ENCODE data around the gene TRAPPC10.
A peak's percentile ranks its signal among the peaks of the same experiment; 100 is the strongest.

The TRAPPC10 gene

DNA sequence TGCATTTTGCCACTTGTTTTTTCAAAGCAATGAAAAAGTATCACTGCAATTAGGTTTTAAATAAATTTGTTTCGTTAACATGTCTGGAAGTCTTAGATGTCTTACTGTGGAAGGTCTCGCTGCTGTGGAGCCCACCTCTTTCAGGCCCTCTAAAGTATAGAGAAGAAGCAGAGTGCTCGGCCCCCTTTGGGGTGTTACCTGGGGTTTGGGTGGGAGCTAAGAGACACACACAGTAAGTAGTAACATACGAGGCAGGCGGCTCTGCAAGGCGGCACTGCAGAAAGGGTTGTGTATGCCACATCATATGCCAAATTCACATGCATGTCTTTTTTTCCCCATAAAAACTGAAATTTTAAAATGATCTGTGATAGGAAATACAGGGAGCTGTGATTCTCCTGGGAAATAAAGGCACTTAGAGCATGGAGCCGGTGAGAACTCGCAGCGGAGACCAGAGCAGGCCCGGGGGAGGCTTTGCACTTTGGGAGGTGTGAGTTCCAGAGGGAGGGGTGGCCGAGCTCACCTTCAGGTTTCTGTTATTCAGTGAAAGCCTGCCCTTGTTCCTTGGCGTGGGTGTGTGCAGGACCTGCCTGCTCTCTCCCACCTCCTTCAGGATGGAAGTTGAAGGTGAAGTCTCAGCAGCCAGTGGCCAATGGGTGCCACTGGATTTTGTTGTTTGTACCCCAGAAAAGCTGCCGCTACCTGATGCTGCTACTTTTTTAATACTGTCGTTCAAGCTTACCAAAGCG is 59.4 kb downstream of the TRAPPC10 start:
- no peak for DNase-seq

DNA sequence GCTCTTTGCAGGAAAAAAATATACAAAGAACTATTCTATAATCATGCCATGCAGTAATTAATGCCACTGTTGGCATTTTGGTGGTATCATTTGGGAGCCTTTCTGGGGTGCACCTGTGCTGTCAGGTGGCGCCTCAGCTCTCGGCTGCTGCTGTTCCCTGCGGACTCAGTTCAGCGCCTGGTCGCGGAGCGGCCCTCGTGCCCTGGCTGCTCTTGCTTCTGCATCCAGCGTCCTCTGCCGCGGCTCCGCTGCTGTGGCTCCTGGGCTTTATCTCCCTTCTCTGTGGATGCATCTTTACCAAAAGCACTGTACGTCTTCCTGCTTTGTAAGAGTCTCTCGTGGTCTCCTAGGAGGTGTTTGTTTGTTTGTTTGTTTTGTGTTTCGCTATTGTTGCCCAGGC is 60.0 kb downstream of the TRAPPC10 start:
- no peak for DNase-seq

DNA sequence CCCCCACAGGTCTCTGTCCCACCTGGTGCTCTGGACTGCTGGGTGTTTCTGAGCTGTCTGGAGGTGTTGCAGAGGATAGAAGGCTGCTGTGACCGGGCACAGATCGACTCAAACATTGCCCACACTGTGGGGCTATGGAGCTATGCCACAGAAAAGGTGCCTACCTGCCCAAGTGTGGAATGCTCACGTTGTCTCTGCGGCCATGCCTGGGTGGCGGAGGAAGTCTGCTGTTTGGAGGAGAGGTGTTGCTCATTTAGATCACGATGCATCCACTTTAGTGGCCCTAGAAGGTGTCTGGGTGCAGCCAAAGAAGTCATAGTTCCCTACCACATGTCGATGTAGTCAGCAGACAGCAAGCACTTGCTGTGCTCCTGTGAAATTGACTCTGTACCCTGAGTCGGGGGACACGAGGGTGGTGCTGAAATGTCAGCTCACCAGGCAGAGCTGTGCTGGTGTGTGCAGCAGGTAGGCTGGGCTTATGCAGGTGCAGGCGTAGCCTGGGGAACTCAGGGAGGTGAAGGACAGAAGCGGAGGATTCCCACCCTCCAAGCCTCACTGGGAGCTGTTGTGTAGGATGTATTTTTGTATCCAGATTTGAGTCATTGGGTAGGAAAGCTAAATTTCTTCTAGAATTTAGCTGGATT is 62.3 kb downstream of the TRAPPC10 start:
- no peak for DNase-seq

DNA sequence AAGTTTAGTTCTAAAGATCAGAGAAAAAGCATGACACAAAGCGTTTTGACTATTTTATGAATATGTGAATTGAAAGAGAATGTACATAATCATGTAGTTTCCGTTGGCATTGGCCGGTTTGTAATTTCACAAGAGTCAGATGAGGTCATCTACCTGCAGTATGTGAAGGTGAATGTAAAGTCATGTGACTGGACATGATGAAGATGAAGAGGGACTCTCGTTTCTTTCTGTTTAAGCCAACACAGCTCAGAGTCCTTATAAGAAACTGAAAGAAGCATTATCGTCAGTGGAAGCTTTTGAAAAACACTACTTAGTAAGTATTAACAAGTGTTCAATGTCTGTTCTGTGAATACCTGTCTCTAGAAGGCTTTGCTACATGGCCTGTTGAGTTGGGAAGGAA is 64.2 kb downstream of the TRAPPC10 start:
- no peak for DNase-seq

DNA sequence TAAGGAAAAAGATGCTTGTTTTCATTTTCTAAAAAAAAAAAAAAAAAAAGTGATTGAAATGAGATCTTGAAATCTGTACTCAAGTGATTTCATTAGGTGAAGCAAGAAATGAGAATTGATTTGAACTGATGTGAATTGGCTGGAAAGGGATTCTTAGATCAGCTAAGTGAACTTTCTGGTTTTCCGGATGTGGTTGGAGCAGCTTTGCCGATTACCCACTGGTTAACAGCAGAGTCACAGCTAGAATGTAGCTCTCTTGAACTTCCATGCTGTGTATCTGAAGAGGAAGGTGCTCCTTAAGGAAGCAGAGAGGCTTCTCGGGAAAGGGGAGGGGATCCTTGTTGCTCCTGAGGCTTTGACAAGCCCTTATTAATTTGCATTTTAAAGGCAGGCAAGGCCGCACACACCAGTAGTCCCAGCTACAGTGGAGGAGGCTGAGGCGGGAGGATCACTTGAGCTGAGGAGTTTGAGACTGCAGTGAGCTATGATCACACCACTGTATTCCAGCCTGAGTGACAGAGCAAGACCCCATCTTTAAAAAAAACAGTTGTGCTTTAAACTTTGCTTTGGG is 66.4 kb downstream of the TRAPPC10 start:
- no peak for DNase-seq

DNA sequence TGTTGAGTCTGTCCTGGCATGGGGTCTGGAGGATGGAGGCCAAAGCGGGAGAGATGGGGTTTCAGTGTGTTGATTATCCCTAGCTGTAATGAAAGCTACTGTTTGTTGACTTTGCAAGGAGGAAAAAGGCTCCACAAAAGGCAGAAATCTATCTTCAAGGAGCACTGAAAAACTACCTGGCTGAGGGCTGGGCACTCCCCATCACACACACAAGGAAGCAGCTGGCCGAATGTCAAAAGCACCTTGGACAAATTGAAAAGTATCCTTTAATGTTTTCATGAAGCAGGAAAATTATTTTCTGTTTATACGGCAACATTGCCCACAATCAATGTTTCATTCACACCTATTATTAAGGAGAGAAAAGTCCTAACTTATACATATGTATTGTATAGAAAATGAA is 67.3 kb downstream of the TRAPPC10 start:
- no peak for DNase-seq

DNA sequence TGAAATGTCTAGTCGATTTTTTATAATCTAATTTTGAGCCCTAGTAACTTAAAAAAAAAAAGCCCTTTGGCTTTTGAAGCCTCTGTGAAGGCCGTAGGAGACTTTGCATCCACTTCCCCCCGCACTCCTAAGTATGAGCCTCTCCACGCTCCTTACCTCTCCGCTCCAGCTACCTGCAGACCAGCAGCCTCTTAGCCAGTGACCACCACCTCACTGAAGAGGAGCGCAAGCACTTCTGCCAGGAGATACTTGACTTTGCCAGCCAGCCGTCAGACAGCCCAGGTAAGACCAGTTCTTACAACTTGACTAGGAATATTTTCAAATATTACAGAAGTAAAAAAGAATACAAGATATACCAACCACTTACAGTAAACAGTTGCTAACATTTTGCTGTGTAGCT is 67.7 kb downstream of the TRAPPC10 start:
- DNase-seq, result no peak

DNA sequence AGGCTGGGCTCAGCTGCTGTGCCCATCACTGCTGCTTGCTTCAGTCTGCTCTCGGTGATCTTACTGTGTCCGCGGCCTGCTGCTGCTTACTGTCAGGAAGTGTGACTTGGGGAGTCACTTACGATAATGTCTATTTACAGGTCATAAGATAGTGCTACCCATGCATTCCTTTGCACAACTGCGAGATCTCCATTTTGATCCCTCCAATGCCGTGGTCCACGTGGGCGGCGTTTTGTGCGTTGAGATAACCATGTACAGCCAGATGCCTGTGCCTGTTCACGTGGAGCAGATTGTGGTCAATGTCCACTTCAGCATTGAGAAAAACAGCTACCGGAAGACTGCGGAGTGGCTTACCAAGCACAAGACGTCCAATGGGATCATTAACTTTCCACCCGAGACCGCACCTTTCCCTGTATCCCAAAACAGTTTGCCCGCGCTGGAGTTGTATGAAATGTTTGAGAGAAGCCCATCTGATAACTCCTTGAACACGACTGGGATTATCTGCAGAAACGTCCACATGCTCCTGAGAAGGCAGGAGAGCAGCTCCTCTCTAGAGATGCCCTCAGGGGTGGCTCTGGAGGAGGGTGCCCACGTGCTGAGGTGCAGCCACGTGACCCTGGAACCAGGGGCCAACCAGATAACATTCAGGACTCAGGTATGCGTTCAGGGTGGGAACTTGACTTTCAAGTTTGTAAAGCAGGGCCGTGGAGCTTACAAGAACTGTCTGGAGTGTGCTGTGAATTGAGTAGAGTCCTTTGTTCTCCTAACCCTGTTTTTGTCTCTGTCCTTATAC is 70.7 kb downstream of the TRAPPC10 start:
- peak; percentile 39 for DNase-seq

DNA sequence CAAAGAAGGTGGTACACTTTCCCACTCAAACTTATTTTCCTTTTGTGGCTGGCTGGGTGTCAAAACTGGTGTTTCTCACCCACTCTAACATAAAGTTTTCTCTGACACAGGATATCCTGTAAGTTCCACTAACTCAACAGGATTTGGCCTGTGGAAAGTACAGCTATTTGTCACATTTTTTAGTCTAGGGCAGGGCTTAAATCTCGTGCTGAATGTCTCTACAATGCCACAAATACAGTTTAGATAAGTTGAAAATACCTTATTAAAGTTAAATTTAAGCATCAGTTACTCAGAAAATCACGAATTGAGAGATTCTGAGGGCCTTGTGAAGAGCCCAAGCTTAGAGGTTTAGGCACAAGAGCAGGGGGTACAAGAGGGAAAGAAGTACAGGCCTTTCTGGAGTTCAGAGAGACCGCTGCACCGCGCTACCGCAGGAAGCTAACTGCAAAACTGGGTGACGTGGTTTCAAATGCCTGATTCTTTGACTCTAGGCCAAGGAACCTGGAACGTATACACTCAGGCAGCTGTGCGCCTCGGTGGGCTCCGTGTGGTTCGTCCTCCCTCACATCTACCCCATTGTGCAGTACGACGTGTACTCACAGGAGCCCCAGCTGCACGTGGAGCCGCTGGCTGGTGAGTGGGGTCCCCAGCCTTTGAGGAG is 71.7 kb downstream of the TRAPPC10 start:
- peak; percentile 77 for DNase-seq

DNA sequence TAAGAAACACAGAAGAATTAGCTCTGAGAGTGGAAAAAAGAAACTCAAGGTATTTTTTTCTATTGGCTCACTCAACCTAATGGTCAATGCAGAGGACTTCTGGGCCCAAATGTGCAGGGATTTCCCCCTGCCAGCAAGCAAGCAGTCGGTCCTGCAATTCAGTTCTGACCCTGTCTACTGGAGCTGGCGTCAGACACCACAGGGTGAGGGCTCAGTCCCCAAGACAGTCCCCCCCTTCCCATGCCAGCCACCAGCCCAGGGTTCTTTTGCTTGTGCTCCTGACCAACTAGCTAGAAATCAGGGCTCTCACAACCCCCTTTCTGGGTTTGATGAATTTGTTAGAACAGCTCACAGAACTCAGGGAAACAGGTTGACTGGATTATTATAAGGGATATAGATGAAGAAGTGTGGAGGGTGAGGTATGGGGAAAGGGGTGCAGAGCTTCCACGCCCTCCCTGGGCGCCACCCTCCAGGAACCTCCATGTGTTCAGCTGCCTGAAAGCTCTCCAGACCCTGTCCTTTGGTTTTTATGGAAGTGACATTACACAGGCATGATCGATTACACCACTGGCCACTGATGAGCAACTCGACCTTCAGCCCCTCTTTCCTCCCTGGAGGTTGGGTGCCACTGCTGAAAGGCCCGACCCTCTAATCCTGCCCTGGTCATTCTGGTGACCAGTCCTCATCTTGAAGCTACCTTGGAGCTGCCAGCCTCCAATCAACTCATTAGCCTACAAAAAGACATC is 72.6 kb downstream of the TRAPPC10 start:
- no peak for DNase-seq

DNA sequence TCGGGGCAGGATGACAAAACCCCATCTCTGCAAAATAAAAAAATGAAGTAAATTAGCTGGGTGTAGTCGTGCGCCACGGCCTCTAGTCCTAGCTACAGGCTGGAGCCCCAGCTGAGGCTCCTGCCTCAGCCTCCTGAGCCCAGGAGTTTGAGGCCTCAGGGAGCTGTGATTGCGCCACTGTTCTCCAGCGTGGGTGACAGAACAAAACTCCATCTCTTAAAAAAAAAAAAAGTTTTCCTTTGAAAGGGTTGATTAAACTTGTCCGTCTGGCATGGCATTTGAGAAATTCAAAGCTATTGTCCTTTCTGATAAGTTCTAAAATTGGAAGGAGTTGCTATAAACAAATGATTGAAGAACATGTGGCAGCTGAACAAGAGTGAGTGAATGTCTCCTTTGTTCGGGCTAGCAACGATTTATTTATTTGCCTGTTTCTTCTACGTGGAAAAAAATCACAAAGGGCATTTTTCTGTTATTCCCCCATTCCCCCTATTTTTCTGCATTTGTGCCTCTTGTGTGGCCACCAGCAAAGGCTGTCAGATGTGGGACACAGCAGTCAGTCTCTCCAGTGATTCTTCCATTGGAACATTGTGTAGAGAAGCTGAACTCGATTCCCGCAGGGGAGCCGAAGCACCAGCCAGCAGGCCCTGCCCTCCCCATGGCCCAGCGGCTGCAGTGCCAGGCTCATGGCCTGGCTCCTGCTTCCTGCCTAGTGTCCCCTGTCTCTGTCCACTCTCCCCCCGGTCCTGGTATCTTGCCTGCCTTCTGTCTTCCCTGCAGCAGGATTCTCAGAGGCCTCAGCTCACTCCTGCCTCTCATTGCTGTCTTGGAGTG is 73.6 kb downstream of the TRAPPC10 start:
- DNase-seq, result peak; percentile 31

DNA sequence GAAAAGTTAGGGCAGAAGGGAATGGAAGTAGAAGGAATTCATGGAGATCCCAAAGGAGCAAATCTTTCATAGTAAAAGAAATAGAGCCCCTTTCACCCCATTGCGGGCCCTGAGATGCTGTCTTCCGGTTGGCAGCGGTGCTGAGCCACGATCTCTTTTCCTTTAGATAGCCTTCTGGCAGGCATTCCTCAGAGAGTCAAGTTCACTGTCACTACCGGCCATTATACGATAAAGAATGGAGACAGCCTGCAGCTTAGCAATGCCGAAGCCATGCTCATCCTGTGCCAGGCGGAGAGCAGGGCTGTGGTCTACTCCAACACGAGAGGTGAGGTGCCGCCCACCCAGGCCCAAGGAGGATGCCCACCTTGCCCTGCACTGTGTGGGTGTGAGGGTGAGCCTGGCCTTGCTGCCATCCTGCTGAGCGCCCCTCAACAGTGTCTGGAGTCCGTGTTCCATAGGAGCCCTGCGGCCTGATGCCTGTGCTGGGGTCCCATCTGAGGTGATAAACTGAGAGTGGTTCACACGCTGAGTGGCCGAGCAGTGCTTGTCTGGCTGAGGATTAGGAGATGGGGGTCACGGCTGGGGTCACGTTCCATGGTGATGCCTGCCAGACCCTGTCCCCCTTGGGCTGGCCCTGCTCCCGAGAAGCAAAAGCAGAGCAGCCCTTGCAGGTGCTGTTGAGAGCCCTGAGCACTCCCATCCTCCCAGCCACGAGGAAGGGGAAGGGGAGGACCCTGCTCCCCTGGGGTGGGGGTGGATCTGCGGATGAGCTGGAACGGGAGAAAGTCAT is 74.7 kb downstream of the TRAPPC10 start:
- DNase-seq, result no peak

DNA sequence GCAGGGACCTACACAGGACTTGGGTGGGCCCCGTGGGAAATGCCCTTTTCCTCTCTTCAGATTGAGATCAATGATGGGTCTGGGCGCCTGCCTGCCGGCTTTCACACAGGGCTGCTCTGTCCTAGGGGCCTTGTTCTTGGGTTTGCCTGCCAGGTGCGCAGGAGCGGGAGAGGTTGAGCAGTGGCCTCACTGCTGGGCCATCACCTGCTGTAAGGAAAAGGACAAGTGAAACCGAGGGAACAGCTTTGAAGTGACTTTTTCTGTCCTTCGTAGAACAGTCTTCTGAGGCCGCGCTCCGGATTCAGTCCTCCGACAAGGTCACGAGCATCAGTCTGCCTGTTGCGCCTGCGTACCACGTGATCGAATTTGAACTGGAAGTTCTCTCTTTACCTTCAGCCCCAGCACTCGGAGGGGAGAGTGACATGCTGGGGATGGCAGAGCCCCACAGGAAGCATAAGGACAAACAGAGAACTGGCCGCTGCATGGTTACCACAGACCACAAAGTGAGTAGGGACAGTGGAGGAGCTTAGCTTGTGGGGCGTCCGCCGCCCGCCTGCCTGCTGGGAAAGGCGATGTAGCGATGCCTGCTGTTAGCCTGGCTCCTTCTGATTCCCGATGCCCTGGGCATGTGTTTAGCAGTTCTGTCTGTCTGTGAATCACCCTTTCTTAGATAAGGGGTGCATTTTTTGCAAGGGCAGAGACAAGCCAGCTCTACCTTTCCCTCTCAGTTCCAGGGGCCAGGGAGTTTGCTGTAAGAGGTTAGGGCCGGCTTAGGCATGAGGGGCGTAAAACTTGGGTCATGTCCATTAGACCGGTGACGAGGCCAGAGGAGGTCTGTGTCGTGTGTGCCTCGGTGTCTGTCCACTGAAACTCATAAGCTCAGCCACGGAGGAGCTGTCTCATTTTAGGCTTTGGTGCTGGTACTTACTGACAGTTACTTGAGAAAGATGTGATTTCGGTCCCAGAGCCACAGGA is 75.6 kb downstream of the TRAPPC10 start:
- DNase-seq, result no peak

DNA sequence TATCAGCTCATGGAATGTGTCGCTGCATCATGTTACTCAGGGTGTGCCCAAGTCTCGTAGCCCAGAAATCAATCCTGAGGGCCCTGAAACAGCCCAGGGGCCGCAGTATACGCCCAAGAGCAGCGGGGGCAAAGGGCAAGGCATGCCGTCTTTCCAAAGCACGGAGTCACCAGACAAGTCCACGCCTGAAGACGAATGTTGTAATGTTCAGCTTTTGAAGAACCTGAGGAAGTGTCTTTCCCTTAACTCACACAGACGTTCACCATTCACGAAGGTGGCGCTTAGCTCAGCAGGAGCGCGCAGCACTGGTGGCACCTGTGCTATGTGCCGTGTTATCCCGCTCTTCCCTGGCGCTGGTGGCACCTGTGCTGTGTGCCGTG is 76.3 kb downstream of the TRAPPC10 start:
- DNase-seq, result no peak

DNA sequence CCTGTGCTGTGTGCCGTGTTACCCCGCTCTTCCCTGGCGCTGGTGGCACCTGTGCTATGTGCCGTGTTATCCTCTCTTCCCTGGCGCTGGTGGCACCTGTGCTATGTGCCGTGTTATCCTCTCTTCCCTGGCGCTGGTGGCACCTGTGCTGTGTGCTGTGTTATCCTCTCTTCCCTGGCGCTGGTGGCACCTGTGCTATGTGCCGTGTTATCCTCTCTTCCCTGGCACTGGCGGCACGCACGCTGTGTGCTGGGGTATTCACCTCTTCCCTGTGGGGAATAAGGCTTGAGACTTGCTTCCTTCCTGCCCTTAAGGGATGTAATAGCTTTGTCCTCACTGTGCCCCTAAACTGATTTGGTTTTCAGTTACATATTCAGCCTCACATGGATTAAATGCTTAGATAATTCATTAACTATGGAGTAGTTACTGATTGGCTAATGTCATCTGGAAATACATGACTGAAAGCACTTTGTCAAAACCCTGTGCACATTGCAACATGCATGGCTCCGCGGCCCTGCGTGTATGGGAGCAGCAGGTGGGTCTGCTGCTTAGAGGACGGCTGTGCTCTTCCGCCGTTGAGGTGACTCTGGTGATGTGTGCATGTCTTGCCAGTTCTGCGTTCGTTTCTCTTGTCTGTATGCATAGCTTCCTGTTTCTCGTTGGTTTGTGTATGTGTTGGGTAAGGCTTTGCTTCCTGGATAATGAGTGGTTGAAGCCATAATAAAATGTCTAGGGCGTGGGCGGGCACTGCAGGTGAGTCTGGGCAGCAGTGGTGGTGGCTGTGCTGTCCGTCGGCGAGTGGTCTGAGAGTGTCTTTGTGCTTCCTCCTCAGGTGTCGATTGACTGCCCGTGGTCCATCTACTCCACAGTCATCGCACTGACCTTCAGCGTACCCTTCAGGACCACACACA is 77.1 kb downstream of the TRAPPC10 start:
- DNase-seq, result peak; percentile 74

DNA sequence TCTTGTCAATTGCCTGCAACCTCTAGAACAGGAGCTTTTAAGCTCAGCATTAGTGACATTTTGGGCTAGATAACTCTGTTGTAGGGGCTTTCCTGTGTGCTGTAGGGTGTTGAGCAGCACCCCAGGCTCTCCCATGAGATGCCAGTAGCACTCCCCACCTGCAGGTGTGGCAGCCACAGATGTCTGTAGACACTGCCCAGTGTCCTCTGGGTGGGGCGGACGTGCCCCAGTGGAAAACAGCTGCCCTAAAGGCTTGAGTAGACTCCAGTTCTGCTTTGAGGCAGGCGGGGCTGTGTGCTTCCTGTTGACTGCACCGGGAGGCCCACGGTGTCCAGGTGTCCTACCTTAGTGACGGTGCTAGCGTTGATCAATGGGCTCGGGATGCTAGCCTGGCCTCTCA is 78.2 kb downstream of the TRAPPC10 start:
- DNase-seq, result peak; percentile 46

DNA sequence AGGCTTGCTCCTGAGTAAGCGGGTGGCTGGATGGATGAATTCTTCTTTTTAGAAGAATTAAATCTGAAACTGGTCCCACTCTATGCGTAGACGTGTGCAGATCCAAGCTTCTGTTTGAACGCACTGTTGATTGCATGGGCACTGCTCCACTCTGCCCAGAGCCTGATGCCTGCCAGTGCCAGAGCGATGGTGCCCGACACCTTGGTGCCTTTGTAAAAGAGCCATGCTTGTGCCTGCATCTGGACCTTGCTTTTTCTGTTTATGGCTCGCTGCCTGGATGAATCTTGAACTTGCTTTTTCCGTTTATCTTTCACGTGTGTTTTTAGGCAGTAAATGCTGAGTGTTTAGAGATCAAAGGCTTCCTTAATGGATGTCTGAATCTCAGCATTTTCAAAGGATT is 80.1 kb downstream of the TRAPPC10 start:
- no peak for DNase-seq

DNA sequence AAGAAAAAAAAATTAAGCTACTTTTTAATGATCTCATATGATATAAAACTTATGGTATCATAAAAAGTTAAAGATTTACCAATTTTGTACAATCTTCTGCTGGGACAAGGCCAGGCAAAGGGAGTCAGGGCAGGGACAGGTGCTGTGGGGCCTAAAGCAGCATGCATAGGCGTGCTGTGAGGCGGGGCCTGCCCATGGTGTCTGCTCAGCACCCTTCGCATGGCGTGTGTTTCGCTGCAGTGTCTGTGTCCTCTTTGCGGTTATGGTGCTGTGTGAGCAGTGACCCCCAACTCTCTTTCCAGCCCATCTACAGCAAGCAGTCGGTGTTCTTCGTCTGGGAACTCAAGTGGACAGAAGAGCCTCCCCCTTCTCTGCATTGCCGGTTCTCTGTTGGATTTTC is 81.7 kb downstream of the TRAPPC10 start:
- DNase-seq, result no peak
